NCI-H2196 (cell line): ENCODE results near the gene NMNAT3.
"Not testable (repeated sequence)": the region's sequence is repeated elsewhere in the genome, so short reads cannot be mapped to it uniquely, and the experiment has no call there.

Experiments used
- DNase-seq: peaks from one replicate; lab custom pipeline; 2025; ENCODE audit not compliant: unreplicated experiment; lab: John Stamatoyannopoulos, UW

Gene NMNAT3

DNA sequence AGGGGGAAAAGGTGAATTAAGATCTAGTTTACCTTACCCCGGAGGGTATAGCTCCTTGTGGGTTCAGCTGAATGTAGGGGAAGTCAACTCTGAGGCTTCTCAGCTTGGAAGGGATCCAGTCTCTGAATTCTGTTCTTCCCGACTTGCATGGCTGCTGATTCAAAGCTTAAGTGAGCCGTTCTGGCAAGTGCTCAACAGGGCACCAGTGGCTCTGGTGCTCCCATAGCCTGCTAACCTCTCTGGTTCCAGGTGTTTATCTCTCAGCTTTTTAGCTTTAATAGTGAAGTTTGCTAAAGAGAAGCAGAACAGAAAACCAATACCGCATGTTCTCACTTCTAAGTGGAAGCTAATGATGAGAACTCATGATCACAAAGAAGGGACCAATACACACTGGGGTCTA lies 92.0 kb downstream of the NMNAT3 start:
- no peak for DNase-seq

DNA sequence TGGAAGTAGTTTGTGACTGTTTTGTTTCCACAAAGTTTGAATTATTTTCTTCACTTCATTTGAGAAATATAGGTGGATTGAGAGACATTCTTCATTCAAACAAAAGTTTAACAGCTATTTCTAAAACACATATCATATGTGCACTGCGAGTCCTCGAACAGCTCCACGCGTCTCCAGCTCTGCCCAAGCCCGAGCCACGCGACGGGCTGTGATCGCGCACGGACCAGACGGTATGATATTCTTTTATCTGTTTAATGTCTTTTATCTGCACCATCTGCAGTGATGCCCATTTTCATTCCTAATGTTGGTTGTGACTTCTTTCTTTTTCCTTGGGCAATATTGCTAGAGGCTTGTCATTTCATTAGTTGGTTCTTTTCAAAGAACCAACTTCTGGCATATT lies 94.1 kb downstream of the NMNAT3 start:
- not testable (repeated sequence) for DNase-seq

DNA sequence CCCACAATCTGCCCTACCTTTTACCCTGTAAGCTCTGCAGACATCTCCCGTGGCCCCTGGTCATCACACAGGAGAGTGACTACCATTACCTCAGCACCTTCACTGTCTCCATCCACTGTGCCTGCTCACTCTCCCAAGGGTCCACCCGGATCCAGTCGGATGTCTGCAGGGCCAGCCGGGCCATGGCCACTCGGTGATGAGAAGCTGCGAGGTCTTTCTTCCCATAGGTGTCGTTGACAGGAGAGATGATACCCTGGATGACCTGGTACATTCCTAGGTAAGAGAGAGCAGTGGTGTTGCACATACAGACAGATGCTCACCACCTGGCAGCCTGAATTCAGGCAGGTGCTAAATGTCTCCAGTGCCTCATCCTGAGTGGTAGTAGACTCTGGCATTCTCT lies 99.0 kb downstream of the NMNAT3 start:
- no peak for DNase-seq

DNA sequence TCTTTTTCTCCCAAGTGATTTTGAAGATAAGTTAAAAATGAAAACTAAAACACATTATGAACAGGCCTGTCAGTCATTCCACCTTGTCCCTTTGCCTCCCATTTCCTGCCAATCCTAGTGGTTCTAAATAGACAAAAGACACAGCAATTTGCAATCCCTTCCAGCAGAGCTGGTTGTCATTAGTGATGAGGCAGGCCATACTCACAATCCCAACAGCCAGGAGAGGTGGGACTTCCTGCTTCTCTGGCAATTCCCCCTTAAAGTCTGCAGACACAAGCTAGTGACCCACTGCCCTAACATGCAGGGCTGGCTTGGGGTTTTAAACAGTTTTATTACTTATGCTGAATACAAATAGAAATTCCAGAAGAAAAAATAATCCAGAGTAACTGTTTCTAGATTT lies 99.9 kb downstream of the NMNAT3 start:
- DNase-seq: no peak

DNA sequence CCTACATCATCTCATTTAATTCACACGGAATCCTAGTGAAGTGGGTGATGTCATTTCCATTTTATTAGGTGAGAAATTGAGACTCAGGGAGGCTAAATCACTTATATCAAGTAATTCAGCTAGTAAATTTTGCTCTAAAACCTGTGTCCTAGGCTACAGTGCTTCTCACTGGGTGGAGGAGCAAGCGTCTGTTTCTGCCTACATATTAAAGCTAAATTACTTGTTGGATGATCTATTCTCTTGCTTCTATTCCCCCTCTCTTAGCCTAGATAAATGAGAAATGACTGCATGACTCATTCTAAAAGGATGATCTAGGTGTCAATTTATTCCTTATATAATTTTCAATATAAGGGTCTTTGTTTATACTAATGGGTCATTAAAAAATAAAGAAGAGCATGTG lies 100.4 kb downstream of the NMNAT3 start:
- DNase-seq: no peak

DNA sequence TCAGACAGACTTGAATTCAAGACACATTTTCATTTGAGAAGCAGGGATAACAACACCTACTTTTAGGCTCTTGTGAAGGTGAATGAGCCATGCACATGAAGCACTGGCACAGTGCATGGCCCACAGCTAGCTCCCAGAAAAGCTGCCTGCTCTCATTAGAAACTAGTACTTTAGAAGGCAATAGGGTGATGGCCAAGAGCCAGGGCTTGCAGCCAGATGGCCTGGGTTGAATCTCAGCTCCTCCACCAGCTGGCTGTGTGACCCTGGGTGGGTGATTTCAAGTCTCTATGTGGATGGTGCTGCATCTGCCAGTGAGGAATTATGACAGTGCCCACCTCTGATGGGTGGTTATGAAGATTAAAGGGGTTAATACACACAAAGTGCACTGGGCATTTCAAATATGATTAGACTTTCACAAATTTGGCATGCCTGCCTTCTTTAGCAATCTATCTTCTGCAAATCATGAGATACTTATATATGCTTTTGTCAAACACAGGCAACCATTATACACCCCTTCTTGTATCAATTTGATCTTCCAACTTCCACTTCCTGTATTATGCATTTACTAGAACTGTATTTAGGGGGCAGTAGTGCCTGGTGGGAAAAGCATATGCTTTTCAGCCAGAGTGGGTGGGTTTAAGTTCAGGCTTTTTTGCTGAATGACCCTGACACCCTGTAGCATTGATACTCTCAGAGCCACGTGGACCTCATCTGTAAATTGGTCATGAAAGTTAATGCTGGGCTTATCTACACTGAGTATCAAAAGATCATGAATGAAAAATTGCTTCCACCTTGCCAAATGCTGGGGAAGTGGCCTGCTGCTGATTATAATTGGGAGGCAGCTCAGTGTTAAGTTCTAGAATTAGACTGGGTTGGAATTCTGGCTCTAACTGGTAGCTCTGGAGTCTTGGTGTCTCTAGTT lies 103.5 kb downstream of the NMNAT3 start:
- DNase-seq: peak; percentile 32

DNA sequence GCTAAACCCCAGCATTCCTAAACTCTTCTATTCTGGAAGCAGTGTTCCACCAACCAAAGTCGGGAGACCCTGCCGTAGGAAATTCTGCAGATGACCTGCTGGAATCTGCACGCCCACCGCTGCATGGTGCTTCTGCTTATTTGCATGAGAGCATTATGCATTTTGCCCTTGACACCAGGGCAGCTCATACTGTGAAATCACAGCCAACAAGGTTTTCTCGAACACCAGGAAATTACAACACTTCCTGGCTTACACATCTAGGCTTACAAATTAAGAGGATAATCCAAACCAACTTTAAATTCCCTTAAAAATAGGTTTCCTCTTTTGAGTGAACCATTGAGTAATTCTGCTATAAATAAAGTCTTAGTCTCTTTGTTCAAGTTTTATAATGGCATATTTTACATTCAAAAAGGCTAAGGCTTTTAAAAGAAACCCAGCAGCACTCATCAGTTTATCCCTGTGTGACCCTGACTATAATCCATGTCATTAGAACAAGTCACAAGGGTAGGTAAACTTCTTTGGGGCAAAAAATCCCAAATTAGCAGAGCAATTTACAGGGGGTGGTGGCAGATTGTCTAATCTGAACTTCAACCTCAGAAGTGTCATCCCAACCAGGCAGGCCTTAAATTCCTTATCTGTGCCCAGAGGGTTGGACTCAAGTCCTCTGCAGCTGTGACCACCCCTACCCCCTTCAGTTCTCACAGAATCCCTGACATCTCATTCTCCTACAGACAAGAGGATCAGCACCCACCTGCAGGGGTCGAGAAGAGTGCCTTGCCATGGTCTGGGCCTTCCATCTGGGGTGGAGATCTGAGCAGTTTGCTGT lies 104.7 kb downstream of the NMNAT3 start:
- DNase-seq: no peak

DNA sequence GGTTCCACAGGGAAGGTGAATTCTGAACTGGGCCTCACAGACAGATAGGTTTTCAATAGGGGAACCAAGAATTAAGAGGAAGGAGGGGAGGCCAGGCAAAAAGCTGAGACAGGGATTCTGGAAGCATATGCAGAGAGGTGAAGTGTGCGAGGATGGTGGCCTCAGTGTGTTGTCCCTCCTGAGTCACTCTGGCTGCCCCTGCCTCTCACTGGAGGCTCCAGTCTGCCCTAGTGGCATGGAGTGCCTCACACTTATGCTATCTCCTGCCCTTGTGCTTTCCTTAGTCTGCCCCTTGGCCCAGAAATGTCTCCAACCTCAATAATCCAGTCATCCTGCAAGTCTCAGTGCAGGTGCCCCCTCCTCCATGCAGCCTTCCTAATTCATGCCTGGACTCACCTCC lies 106.1 kb downstream of the NMNAT3 start:
- no peak for DNase-seq

DNA sequence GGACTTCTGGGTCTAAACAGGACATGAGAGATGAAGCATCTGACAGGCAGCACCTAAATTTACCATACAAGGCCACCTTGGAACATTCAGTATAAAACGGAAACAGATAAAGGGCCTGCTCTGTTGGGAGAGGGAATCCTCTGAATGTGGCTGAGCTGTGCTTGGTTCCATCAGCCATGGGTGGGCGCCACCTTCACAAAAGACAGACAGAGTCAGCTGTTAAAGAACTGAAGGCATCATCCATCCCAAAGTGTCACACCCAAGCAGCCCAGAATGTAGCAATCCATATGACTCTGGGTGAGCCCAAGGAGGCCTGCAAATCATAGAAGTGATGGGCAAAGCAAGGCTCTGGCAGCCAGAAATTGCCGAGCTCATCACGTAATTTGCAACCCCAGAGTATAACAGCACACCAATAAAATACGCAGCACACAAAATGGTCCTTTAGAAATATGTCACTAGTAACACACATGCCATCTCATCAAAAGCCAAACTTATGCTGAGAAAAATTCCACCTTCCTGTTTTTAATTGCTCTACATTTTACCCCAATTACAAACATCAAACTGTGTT lies 113.4 kb downstream of the NMNAT3 start:
- DNase-seq: peak; percentile 30

DNA sequence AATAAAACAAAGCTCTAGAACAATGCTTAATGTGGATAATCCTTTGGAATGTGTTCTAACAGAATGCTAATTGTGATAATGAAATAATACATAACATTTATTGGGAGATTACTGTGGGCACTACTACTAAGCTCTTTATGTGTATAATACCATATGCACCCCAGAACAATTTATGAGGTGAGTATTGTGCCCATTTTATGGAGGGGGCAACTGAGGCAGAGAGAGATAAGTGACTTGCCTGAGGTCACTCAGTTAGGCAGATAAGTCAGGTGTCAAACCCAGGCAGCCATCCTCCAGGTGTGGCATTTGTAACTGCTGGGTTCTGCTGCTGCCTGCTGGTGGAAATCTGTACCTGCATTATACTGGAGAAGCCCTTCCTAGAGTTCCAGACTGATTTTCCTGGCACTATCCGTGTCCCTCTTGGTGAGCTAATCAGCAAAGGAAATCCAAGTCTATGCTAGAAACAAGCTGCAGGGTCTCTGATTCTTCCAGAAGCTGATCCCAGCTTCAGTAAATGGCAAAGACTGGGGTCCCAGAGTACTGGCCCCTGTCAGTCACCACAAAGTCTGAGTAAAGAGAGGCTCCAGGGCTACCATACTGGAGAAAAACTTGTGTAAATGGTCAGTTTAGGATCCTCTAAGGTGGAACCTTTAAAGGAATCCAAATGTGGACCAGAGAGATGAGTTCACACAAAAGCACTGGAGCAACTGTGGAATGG lies 115.7 kb downstream of the NMNAT3 start:
- peak; percentile 72 for DNase-seq

DNA sequence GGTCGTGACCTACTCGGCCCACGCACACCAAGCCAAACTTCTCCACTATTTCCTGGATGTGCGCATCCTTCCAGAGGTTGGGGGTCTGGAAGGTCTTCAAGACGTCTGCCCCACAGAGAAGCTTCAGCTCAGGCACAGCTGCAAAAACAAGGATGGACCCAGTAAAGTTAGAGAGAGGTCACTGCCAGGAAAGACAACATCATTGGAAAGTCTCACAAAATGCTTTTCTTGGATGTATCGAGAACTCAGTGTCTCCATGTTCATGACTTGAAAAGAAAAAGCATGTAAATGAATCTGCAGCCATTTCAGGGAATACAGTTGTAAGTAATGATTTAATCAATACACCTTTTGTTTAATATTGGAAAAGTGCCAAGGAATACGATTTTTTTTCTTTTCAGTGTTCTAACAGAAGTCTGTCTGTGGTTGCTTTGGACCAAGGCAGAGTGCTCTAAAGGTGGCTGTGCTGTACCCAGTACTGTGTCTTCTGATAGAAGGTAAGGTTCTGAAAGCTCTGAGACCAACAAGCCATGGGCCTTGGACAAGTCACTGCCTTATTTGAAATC lies 116.4 kb downstream of the NMNAT3 start:
- no peak for DNase-seq

DNA sequence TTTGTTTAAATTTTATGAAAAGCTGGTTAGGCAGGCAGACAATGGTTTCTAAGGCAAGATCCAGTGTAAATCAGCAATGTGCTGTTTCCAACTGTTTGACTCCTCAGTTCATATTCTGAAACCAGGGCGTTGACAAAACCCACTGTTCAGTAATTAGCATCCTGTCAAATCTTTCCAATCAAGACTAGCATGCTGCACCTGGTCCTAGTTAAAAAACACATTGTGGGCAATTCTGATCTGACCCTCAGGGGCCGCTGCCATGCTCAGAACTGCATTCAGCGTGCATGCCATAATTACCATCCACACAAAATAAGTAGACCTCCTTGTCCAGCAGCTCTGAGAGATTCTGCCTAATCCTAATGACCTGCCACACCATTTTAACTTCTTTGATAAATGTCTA lies 117.4 kb downstream of the NMNAT3 start:
- DNase-seq: no peak

DNA sequence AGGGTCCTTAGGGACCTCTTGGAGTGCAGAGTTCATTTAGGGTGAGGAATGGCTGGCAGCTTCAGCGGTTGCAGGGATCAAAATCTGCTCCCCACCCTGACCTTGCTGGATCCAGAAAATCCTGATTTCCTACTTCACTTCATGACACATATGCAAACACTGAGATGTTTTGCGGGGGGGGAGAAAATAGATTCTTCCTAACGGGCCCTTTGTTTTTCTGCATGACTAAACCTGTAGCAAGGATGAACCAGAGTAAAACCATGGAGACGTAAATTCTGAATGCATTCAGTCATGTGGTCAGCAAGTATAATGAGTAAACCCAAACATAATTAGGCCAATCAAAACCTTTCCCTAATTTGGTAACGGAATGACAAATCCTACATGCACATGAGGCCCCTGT lies 118.2 kb downstream of the NMNAT3 start:
- no peak for DNase-seq

DNA sequence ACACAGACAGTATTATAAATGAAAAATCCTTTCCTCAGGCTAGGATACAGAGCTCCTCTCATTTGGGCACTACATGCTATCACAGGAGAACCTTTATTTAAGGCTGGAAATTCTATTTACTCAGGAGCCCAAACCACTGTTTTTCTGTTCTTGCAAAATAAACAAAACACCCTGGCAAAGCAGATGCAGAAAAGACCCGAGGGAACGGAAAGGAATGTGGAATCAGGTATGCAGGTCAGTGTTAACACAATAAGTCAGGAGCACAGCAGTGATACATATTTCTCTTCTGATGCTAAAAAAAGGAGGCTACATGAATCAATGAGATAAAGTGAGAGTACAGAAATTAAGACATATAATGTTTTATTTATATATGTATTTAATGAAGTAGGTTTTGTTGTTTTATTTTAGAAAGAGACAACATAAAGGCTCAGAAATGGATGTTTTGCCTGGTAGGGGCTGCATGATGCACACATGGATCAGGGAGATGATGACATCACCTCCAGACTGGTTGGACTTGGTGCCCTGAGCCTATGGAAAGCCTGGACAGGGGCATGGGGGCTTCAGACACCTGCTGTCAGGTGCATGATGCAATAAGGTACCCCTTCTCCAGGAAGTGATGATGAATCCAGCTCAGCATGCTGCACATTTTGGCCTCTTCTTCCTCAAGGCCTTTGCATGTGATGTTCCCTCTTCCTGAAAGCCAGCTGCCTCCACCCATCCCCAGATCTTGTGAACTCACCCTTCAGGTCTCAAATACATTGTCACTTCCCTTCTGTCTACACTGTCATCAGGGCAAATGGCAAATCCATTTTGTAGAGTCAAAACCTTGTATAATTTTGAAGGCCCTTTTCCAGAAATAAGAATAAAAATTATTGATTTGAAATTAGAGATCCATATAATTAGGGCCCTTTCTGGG lies 119.2 kb downstream of the NMNAT3 start:
- DNase-seq: no peak

DNA sequence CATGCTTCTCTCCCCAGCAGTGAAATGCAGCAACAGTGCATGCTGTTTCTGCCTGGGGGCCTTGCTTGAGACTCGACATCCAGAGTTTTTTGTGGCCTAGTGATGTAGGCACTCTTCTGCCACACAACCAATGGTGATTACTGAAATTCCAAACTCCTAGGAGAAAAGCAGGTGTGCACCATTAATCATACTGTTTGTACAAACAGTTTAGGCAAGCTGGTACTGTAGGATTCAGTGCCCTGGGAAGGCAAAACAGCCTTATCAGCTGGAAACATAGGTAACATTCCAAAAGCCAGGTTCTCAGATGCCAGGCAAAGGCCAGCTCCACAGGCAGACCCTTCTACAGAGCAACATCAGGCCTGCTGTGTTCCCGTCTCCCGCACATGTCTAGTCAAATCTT lies 120.7 kb downstream of the NMNAT3 start:
- DNase-seq: no peak

DNA sequence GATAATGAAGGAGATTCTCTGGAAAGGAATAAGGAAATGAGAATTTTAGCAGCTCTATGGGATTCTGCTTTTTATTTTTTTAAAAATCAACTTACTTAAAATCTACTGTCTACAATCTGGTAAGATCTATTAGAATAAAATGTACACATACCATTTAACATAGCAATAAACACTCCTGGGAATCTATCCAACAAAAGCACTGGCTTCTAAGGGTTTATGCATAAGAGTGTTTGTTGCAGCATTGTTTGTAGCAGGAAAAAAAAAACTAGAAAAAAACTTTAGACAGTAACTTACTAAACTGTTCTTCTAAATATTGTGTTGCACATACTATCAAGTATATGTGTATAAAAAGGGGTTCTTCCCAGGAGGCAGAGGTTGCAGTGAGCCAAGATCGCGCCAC lies 122.5 kb downstream of the NMNAT3 start:
- DNase-seq: no peak

DNA sequence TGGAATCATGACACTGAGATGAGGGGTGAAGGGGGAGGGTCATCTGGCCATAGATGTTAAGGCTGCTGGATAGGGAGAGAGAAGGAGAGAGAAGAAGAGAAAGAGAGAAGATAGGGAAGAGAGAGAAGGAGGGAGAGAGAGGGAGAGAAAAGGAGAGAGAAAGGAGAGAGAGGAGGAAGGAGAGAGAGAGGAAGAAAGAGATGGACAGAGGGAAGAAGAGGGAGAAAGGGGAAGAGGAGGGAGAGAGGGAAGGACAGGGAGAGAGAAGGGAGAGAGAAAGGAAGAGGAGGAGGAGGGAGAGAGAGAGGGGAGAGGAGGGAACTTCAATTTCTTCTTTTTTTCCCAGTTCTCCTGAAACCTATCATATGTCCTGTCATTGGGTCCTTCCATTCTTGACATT lies 123.1 kb downstream of the NMNAT3 start:
- no peak for DNase-seq

DNA sequence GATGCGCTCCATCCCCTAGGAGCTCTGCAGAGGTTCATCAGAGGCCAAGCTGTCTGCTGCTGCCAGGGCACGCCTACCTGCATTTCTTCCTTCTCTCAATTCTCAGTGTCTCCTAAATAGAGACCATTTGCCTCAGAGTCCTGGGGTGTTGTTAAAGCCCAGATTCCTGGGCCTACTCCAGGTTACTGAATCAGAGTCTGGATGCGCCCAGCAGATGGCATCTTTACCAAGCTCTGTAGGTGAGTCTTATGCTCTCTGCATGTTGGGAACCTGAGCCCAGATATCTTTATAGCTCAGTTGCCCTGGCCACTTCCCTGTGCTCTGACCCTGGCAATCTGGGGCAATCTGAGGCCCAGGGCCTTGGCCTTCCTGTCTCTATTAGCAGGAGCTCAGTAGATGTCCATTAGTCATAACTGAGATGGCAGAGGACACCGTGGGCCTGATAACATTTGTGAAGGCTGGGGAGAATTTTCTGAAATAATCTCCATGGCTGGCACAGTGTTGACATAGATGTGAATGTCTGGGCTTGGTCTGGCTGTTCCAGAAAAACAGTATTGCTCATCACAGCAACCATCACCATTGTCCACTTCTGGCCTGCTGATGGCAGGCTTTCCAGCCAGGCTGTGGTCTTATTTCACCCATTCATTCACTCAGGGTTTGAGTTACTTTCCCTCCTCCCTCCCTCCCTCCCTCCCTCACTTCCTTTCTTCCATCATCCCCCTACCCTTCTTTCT lies 125.0 kb downstream of the NMNAT3 start:
- DNase-seq: peak; percentile 58

DNA sequence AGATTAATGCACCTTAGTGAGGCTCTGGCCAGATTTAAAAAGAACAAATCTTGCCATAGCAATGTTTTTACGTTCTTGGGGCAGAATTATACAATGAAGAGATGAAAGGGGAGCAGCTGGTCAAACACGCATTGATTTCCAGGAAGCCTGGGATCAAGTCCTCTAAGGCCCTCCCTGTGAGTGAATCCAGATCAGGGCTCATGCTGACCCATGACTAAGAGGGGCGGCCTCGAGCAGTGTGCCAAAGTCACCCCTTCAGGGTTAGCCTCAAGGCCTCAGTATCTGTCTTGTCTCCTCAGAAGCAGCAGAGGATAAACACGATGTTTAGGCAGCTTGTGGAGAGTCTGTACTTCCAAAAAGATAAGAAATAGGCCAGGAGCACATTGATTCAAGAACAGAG lies 129.0 kb downstream of the NMNAT3 start:
- no peak for DNase-seq
